GM12874 (cell line): Measurements from ENCODE around the gene ZBTB40.

Experiments
- CTCF ChIP-seq: IDR thresholded peaks from 2 replicates; pipeline ENCODE4 v1.5.1; 2011; ENCODE audit warnings: low read depth, mild to moderate bottlenecking, control low read depth, low read length, moderate library complexity; ENCODE audit not compliant: insufficient read depth

Gene ZBTB40

GRCh38 chr1:22530715-22531114 lies 79.1 kb downstream of the ZBTB40 start:
- no peak for TF ChIP-seq CTCF

- no peak for TF ChIP-seq CTCF
Measured at GRCh38 chr1:22531251-22531650, 79.6 kb downstream of the ZBTB40 start.

GRCh38 chr1:22533244-22533895 lies 81.7 kb downstream of the ZBTB40 start:
- TF ChIP-seq CTCF: no peak

GRCh38 chr1:22534951-22535350 lies 83.3 kb downstream of the ZBTB40 start:
- no peak for TF ChIP-seq CTCF

GRCh38 chr1:22535399-22535798 lies 83.7 kb downstream of the ZBTB40 start:
- no peak for TF ChIP-seq CTCF

GRCh38 chr1:22536506-22536905 lies 84.9 kb downstream of the ZBTB40 start:
- no peak for TF ChIP-seq CTCF

GRCh38 chr1:22537441-22538139 lies 85.9 kb downstream of the ZBTB40 start:
- TF ChIP-seq CTCF: no peak
